ENCODE results near the gene CYLD.

- no peak for TF ChIP-seq EZH2 (IDR thresholded peaks at IDR 0.05; ENCODE audit: borderline replicate concordance, low read length)
- no peak for TF ChIP-seq CTCF (IDR thresholded peaks at IDR 0.05; ENCODE audit: low read length)
Observed at GRCh38 chr16:50838165-50838564, 96.3 kb downstream of the CYLD start.
